Neural progenitor cell (in vitro differentiated cells): ENCODE measurements around the gene MS4A6A.

Source experiments
- EZH2phosphoT487 ChIP-seq: fragments of 200-600 bp; sonication (generic); IDR thresholded peaks from 2 replicates; pipeline ENCODE4 v1.6.1; 2017; ENCODE audit warnings: antibody characterized with exemption
- TF ChIP-seq, protein P1 (sequence below): fragments of 200-600 bp; sonication (generic); IDR thresholded peaks from 2 replicates; pipeline ENCODE4 v1.5.1; 2017; ENCODE audit warnings: antibody characterized with exemption, mild to moderate bottlenecking

GRCh38 chr11:60170566-60170965 is 12.3 kb downstream of the MS4A6A start:
- TF ChIP-seq, protein P1, sequence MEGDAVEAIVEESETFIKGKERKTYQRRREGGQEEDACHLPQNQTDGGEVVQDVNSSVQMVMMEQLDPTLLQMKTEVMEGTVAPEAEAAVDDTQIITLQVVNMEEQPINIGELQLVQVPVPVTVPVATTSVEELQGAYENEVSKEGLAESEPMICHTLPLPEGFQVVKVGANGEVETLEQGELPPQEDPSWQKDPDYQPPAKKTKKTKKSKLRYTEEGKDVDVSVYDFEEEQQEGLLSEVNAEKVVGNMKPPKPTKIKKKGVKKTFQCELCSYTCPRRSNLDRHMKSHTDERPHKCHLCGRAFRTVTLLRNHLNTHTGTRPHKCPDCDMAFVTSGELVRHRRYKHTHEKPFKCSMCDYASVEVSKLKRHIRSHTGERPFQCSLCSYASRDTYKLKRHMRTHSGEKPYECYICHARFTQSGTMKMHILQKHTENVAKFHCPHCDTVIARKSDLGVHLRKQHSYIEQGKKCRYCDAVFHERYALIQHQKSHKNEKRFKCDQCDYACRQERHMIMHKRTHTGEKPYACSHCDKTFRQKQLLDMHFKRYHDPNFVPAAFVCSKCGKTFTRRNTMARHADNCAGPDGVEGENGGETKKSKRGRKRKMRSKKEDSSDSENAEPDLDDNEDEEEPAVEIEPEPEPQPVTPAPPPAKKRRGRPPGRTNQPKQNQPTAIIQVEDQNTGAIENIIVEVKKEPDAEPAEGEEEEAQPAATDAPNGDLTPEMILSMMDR, result no peak
- no peak for TF ChIP-seq EZH2phosphoT487
